Suprapubic skin (tissue), 4 donors: Measurements from ENCODE around the gene SYCE3. TPM values are rescaled to one million over a fixed set of nuclear protein-coding genes. Genes with fewer than 3 reads are reported as not detected.
A peak's percentile ranks its signal among the peaks of the same experiment; 100 is the strongest.

Source experiments
- DNase-seq, 2 donors: peaks; one replicate each; pipeline ENCODE4 v3.0.0-alpha.2; 2019; ENCODE audit warnings: low spot score in 2 of 2
- H3K27ac ChIP-seq: fragments of 200-600 bp; sonication (generic); one replicate; pipeline ENCODE4 v1.5.1; 2019
- H3K27me3 ChIP-seq: fragments of 200-600 bp; sonication (generic); one replicate; pipeline ENCODE4 v1.5.1; 2019
- H3K36me3 ChIP-seq: fragments of 200-600 bp; sonication (generic); one replicate; pipeline ENCODE4 v1.5.1; 2019
- H3K4me1 ChIP-seq: fragments of 200-600 bp; sonication (generic); one replicate; pipeline ENCODE4 v1.5.1; 2019
- H3K4me3 ChIP-seq: fragments of 200-600 bp; sonication (generic); one replicate; pipeline ENCODE4 v1.5.1; 2019; ENCODE audit warnings: mild to moderate bottlenecking
- H3K9me3 ChIP-seq: fragments of 200-600 bp; sonication (generic); one replicate; pipeline ENCODE4 v1.5.1; 2019
- EP300 ChIP-seq: sonication (generic); formaldehyde crosslinking; IDR thresholded peaks from one replicate; pipeline ENCODE4 v1.6.1; 2017; ENCODE audit warnings: antibody characterized with exemption
- POLR2A ChIP-seq, 2 donors: fragments of 450-650 bp; IDR thresholded peaks; one replicate each; pipeline ENCODE4 v1.6.1; 2017; ENCODE audit warnings: antibody characterized with exemption in 2 of 2, mild to moderate bottlenecking in 2 of 2, moderate library complexity in 2 of 2
- POLR2AphosphoS5 ChIP-seq, 3 donors: sonication (generic); formaldehyde crosslinking; IDR thresholded peaks; one replicate each; pipeline ENCODE4 v1.6.1; 2017; ENCODE audit warnings: antibody characterized with exemption in 3 of 3
- WGBS: methylation state at CpG from one replicate; pipeline ENCODE4 v1.1.5; 2018; 5-methylcytosine and 5-hydroxymethylcytosine counted together
- total RNA-seq, 4 donors: library from RNA; depleted of rRNA; stranded (reverse); fragments of >200 nt; gene quantifications; one replicate each; pipeline ENCODE4 v1.1.0, GENCODE V29; 2016
- TF ChIP-seq, protein P1 (sequence below), 2 donors: fragments of 200-600 bp in 1 of 2; fragments of 450-650 bp in 1 of 2; sonication (generic) in 1 of 2; IDR thresholded peaks; one replicate each; pipeline ENCODE4 v1.5.1; 2016 to 2019; ENCODE audit warnings: antibody characterized with exemption in 2 of 2, mild to moderate bottlenecking in 1 of 2, moderate library complexity in 1 of 2

The SYCE3 gene
- total RNA-seq, 4 donors from 2014 or later, result not detected

DNA sequence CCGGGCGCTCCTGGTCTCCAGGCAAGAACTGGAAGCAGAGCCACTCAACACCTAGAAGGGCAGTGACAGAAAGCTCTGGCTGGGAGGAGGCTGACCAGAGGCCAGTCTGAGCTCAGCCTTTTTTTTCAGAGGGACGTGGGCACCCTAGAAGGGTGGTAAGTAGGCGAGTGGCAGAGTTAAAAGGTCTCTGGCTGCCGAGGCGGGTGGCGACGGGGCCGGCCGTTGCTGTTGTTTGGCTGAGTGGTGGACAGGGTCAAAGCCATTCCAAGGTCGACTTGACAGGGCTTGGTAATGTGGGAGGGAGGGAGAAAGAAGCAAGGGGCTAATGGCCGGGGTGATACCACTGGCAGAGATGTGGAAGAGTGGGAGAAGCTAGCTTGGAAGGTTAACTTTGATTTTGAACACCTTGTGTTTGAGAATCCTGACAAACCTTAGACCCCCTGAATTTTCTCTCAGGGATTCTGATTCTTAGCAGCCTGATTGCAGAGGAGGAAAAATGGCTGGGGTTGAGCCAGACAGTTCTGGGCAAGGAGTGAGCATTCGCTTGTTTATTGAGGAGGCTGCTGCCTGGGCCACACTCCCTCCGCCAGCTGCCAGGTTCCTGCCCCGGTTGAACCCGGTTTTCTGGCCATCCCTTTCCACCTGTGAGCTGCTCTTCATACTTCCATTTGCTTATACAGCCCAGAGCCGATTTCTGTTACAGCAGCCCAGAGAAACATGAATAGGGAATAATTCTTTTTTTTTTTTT, 868 bp upstream of the SYCE3 start:
- Histone ChIP-seq H3K9me3 (no peaks in the 10 kb centered on the region), H3K4me3 (peak overlapping the region; percentile 67), H3K36me3 (no peaks in the 10 kb centered on the region), H3K4me1 (peaks cover 16% of the 10 kb centered on the region), H3K27ac (peak overlapping the region; percentile 69), H3K27me3 (no peaks in the 10 kb centered on the region)
- DNase-seq, result no peak
- 23% methylated on average over 15 of the region's 17 CpGs for WGBS
- no peak for TF ChIP-seq EP300

DNA sequence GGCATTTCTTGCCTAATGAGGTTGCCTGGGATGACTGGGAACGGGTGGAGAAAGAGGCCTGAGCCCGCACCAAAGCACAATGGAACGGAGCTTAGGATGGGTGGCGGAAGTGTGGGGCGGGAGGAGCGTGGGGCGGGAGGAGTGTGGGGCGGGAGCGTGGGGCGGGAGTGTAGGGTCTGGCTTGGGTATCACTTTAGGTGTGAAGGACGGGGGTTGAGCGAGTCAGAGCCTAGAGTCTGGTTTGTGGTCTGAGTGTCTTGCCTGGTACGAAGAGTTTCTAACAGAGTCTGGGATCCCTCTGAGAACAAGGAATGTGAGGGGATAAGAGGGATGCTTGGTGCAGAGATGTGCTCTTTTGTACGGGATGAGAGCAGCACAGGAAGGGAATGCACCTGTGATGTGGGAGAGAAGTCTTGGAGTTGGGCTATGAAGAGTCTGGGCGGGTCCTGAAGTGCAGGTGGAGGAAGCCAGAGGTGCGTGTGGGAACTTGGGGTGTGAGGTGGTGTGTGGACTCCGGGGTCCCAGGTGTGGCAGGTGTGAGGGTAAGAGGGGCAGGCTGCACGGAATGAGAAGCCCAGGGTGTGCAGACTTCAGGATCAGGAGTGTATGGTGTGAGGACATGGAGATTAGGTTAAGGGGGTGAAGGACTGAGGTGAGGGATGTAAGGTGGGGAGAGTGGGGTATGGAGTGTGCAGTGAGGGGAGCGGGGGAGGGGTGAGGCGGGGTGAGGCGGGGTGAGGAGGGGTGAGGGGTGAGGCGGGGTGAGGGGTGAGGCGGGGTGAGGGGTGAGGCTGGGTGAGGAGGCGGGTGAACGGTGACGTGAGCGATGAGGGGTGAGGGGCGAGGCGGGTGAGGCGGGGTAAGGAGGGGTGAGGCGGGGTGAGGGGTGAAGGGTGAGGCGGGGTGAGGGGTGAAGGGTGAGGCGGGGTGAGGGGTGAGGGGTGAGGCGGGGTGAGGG, 1.0 kb downstream of the SYCE3 start:
- H3K4me1 ChIP-seq, result peaks cover 16% of the 10 kb centered on the region
- WGBS, result 76% methylated on average over 28 of the region's 34 CpGs
- TF ChIP-seq POLR2A (IDR thresholded peaks at IDR 0.05) (no peak), POLR2AphosphoS5 (IDR thresholded peaks at IDR 0.05) (no peak), EP300 (no peak)
- TF ChIP-seq, protein P1, sequence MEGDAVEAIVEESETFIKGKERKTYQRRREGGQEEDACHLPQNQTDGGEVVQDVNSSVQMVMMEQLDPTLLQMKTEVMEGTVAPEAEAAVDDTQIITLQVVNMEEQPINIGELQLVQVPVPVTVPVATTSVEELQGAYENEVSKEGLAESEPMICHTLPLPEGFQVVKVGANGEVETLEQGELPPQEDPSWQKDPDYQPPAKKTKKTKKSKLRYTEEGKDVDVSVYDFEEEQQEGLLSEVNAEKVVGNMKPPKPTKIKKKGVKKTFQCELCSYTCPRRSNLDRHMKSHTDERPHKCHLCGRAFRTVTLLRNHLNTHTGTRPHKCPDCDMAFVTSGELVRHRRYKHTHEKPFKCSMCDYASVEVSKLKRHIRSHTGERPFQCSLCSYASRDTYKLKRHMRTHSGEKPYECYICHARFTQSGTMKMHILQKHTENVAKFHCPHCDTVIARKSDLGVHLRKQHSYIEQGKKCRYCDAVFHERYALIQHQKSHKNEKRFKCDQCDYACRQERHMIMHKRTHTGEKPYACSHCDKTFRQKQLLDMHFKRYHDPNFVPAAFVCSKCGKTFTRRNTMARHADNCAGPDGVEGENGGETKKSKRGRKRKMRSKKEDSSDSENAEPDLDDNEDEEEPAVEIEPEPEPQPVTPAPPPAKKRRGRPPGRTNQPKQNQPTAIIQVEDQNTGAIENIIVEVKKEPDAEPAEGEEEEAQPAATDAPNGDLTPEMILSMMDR (IDR thresholded peaks at IDR 0.05), result no peak
- H3K27ac ChIP-seq, result no peak overlapping the region
- H3K4me3 ChIP-seq, result no peak overlapping the region
- no peaks in the 10 kb centered on the region for H3K36me3 ChIP-seq
- H3K27me3 ChIP-seq, result no peaks in the 10 kb centered on the region
- no peaks in the 10 kb centered on the region for H3K9me3 ChIP-seq
- DNase-seq, result peak in 1 of 2 donors; percentile 72

DNA sequence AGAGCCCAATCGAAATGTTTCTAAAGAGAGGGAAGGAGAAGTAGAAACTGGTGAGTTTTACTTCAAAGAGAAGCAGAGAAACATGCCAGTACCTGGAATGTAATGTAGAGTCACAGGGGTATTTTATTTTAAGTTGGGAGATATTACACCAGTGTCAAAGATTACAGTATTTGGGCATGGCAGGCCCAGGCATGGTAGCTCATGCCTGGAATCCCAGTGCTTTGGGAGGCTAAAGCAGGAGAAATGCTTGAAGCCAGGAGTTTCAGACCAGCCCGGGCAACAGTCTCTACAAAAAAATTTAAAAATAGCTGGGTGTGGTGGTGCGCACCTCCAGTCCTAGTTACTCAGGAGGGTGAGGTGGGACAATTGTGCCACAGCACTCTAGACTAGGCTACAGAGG, 2.7 kb downstream of the SYCE3 start:
- Histone ChIP-seq H3K27me3 (no peaks in the 10 kb centered on the region), H3K4me3 (no peak overlapping the region), H3K9me3 (no peaks in the 10 kb centered on the region), H3K4me1 (peaks cover 16% of the 10 kb centered on the region), H3K27ac (no peak overlapping the region), H3K36me3 (no peaks in the 10 kb centered on the region)
- 55% methylated on average over 3 of the region's 3 CpGs for WGBS
- DNase-seq, result no peak
- TF ChIP-seq, protein P1 (IDR thresholded peaks at IDR 0.05), result no peak
- TF ChIP-seq EP300 (no peak), POLR2AphosphoS5 (IDR thresholded peaks at IDR 0.05) (no peak), POLR2A (IDR thresholded peaks at IDR 0.05) (no peak)

DNA sequence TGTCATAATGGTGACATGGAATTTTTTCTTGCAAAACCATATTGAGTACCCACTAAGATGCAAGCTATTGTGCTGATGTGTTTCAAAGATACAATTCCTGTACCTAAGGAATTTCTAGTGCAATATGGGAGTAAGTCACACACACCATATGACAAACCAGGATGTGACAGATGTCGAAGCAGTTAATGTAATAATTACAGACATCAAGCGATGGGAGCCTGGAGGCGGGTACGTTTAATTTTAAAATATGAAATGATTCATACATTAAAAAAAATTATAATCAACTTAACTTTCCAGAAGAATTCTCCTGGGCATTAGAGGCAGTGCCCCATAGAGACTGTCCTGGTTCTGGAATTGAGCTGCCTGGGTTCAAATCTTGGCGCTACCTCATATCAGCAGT, 6.0 kb downstream of the SYCE3 start:
- TF ChIP-seq POLR2AphosphoS5 (IDR thresholded peaks at IDR 0.05), result no peak
- TF ChIP-seq EP300, result no peak
- TF ChIP-seq POLR2A (IDR thresholded peaks at IDR 0.05), result no peak
- TF ChIP-seq, protein P1 (IDR thresholded peaks at IDR 0.05), result no peak

DNA sequence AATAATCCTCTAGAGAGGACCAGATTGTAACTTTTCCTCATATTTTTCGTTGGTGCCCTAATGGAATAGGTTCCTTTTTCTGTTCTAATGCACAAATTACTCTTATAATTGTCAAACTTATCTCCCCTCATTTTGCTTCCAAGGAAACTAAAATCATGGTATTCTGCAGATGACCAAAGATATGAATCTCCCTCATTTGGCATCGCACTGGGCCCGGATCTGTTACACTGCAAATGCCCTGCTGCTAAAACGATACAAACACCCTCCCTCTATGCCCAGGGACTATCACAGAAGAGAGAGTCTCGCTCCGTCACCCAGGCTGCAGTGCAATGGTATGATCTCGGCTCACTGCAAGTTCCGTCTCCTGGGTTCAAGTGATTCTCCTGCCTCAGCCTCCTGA, 9.4 kb downstream of the SYCE3 start:
- Histone ChIP-seq H3K4me1 (peaks cover 7% of the 10 kb centered on the region), H3K9me3 (no peaks in the 10 kb centered on the region), H3K27me3 (peaks cover 13% of the 10 kb centered on the region), H3K27ac (no peak overlapping the region), H3K4me3 (no peak overlapping the region), H3K36me3 (no peaks in the 10 kb centered on the region)
- TF ChIP-seq, protein P1 (IDR thresholded peaks at IDR 0.05), result no peak
- TF ChIP-seq POLR2AphosphoS5 (IDR thresholded peaks at IDR 0.05) (no peak), EP300 (no peak), POLR2A (IDR thresholded peaks at IDR 0.05) (no peak)
- no peak for DNase-seq
- 90% methylated on average over 8 of the region's 8 CpGs for WGBS

More for the DNA sequence above, 6.0 kb downstream of the SYCE3 start:
- H3K4me1 ChIP-seq, result peaks cover under 1% of the 10 kb centered on the region
- H3K9me3 ChIP-seq, result no peaks in the 10 kb centered on the region
- WGBS, result 52% methylated on average over 5 of the region's 5 CpGs
- H3K36me3 ChIP-seq, result no peaks in the 10 kb centered on the region
- no peak overlapping the region for H3K27ac ChIP-seq
- H3K27me3 ChIP-seq, result no peaks in the 10 kb centered on the region
- H3K4me3 ChIP-seq, result no peak overlapping the region
- DNase-seq, result no peak
